SK-MEL-5 (cell line): ENCODE measurements around the gene CYTH4. TPM values are rescaled to one million over a fixed set of nuclear protein-coding genes. Genes with fewer than 3 reads are reported as not detected.

ENCODE experiments used
- DNase-seq: peaks from one replicate; pipeline ENCODE4 v3.0.0-alpha.2; 2016; ENCODE audit warnings: low read depth, low spot score
- in situ Hi-C: cut with HindIII; loops from 2 replicates; pipeline ENCODE4 v1.10.0; 2016; ENCODE audit warnings: low sequenced_read_pairs, high pct_unique_total_duplicates, low pct_unique_long_range_greater_than_20kb
- total RNA-seq: library from RNA; depleted of rRNA; stranded (reverse); fragments of >200 nt; shearing (Covaris generic); gene quantifications from 2 replicates; pipeline ENCODE4 v1.2.3, GENCODE V29; 2014

CYTH4 gene
- total RNA-seq, 1 experiment from 2014 or later = 0.08 TPM

GRCh38 chr22:37262346-37262745 is 20.0 kb upstream of the CYTH4 start:
- no peak for DNase-seq

DNA sequence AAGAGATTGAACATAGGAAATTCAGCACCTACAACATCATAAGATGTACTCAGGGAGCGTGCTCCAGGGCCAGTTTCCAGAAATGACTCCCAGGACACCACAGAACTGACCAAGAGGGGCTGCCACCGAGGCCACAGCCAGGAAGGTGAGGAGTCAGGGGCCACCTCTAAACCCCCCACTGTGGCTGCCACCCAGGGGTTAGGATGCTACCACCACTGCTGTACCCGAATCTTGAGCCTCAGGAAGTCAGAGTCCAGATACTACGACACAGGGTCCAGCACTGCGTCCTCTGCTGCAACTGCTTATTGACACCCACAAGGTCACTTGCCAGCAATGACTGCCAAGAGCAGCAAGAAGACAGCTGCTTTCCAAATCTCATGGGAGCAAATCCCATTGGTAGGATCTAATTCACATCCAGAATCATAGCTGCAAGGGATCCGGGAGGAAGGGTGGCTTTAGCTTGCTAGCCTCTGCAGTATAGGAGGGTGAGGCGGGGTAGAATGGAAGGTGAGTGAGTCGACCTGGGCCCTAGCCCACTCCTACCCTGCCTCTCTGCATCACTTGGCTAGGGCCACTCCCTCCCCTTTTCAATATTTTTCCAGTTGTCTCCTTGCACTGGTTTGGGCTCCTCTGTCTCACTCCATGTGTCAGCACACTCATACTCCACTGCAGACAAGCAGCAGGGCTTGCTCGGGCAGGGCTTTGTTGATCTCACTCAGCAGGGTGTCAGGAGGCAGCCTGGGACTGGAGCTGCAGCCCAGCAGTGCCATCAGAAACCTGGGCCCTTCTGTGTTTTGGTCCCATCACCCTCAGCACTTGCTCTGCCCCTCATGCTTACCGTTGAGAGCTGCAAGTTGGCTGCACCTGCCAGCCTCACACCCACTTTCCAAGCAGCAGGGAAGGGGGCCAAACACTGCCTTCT is 18.1 kb upstream of the CYTH4 start:
- DNase-seq = no peak

More at GRCh38 chr22:37262346-37262745, 20.0 kb upstream of the CYTH4 start:
- in situ Hi-C loops = no loop called here

DNA sequence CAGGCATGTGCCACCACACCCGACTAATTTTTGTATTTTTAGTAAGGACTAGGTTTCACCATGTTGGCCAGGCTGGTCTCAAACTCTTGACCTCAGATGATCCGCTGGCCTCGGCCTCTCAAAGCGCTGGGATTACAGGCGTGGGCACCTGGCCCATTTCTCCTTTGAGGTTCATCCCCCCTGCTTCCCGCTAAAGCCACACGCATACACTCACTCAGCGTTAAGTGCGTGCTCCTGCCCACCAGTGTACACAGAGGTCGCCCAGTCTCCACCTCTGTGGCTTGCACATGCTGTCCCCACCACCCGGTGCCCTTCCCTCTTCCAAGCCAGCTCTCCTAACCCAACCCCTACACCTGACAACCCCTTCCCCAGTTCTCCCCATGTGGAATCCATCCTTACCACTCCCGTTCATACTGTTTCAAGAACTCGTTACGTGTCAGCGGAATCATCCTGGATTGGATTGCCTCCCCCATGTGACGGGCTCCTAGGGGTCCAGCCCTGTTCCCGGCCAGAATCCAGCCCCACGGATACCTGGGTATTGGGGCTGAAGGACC is 15.7 kb upstream of the CYTH4 start:
- DNase-seq = no peak
- in situ Hi-C loops = no loop called here

More for the DNA sequence above, 18.1 kb upstream of the CYTH4 start:
- in situ Hi-C loops = no loop called here

DNA sequence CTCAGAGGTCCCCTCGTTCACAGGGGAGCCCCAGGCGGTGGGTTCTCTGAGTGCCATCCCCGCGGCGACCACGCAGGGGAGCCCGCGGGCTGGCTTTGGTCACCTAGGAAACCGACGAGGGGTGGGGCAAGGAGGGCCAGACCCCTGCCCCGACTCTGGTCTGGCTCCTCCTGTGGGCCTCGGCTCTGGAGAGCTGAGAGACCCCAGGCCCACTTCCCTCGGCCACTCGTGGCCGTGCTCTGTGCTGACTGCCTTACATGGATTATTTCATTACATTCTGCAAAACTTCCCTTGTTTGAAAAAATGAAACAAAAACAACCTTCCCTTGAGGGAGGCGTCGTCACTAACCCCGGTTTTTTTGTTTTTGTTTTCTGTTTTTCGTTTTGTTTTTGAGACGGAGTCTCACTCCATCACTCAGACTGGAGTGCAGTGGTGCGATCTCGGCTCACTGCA is 15.1 kb upstream of the CYTH4 start:
- in situ Hi-C loops = no loop called here
- peak; percentile 60 for DNase-seq

DNA sequence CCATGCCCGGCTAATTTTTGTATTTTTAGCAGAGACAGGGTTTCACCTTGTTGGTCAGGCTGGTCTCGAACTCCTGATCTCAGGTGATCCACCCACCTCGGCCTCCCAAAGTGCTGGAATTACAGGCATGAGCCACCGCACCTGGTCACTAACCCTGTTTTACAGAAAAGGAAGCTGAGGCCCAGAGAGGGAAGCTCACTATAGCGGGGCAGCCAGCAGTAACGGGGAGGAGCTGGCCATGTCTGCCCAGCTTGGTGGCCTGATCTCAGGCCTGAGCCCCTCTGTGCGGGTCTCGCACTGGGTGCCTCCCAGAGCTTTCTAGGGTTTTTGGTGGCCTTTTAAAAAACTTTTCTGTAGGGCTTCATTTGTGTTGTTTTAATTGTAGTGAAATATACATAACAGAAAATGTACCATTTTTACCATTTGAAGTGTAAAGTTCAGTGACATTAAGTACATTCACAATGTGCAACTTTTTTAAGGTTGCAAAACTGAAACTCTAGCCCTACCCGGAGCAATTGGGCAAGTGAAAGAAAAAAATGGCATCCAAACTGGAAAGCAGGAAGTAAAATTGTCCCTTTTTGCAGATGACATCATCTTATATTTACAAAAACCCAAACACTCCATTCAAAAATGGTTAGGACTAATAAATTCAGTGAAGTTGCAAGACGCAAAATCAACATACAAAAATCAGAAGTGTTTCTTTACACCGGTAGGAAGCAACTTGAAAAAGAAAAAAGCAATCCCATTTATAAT is 14.5 kb upstream of the CYTH4 start:
- DNase-seq = no peak
- in situ Hi-C loops = no loop called here

DNA sequence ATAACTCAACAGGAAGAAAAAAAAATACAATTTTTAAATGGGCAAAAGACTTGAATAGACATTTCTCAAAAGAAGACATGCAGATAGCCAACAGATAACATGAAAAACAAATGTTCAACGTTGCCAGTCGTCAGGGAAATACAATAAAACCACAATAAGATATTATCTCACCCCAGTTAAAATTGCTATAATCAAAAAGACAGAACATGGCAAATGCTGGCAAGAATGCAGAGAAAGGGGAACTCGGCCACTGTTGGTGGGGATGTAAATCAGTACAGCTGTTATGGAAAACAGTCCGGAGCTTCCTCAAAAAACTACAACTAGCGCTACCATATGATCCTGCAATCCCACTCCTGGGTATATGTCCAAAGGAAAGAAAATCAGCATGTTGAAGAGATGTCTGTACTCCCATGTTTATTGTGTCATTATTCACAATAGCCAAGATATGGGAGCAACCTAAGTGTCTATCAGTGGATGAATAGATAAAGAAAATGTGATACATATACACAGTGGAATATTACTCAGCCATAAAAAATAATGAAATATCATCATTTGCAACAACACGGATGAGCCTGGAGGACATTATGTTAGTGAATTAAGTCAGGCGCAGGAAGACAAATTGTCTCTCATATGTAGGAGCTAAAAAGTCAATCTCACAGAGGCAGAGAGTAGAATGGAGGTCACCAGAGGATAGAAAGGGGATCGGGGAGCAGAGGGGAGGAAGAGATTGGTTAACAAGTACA is 12.2 kb upstream of the CYTH4 start:
- in situ Hi-C loops = no loop called here
- DNase-seq = no peak

- no peak for DNase-seq
- in situ Hi-C loops = no loop called here
These were observed 11.2 kb upstream of the CYTH4 start for GRCh38 chr22:37270928-37271650.

DNA sequence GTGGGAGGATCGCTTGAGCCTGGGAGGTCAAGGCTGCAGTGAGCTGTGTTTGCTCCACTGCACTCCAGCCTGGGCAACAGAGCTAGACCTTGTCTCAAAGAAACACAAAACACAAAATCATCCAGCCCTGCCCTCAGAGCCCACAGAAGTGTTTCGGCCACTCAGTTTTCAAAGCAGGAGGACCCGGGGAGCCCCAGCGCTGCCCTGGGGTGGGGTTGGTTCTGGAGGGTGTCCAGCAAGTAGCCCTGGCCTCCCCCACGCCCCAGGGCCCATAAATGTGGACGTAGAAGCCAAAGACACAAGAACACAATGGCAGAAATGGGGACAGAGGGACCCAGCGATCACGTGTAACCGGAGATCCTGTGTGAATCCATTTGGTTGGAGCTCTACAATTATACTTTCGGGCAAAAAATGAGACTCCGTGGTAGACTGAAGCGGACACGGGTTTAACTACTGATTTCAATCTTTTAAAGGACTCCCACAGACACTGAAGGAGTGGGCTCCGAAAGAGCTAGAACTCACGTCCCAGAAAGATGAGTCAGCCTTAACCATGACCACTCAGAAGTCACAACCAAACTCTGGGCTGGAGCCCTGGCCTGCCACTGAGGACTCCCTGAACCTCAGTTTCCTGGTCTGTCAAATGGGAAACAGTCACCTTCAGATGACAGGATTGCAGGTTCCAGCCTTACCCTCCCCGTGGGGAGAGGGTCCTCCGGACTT is 9.0 kb upstream of the CYTH4 start:
- in situ Hi-C loops = no loop called here
- no peak for DNase-seq

- in situ Hi-C loops = no loop called here
- no peak for DNase-seq
These were observed 8.5 kb upstream of the CYTH4 start for GRCh38 chr22:37273846-37274225.

- in situ Hi-C loops = no loop called here
- DNase-seq = no peak
These were observed 7.9 kb upstream of the CYTH4 start for GRCh38 chr22:37274380-37274862.

DNA sequence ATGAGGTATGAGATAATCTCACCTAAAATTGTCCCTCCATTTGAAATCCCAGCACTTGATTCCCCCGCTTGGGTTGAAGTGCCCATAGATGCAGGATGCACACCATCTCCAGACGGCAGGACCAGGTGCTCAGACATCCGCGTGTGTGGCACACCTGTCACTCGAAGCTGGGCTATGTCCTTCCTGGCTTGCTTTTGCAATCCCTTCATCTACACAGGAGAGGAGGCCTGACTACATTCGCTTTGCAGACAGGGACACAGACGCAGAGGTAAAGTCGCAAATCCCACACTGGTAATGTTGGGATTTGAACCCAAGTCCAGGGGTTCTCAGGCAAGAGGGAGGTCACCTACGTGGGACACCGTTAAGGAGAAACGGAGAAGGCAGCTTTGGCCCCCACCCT is 7.2 kb upstream of the CYTH4 start:
- DNase-seq = no peak
- in situ Hi-C loops = no loop called here

DNA sequence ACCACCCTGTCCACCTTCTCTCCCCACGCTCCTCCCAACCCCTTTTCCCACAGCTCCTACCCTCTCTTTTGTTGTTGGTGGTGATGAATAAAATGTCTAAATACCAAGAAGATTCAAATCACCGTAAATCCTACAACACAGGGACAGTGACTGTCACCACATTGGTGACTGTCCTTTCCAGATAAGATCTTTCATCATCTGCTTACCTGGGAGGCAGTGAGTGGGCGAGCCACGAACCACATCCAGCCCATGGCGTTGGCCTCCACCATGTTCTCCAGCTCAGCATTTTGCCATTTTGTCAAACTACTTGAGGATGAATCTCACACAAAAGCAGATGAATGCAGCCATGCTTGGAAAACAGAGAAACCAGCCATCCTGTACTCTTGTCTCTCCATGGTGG is 6.7 kb upstream of the CYTH4 start:
- in situ Hi-C loops = no loop called here
- DNase-seq = no peak

- in situ Hi-C loops = no loop called here
- peak; percentile 35 for DNase-seq
These were observed 5.5 kb upstream of the CYTH4 start for GRCh38 chr22:37276776-37277175.

DNA sequence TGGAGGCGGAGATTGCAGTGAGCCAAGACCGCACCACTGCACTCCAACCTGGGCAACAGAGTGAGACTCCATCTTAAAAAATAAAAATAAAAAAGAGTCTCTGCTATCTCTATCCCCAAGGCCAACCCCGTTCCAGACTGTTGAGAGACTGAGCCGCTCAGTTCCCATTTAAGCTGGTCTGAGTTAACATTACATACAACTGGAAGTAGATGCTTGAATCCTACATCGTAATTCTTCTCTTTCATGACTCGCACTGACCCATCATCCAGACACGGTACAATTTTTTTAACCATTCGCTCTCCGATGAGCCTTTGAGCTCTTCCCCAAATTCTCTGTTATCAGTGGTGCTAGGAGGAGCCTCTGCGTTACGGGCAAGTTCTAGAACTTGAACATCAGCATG is 4.9 kb upstream of the CYTH4 start:
- in situ Hi-C loops = no loop called here
- DNase-seq = no peak

DNA sequence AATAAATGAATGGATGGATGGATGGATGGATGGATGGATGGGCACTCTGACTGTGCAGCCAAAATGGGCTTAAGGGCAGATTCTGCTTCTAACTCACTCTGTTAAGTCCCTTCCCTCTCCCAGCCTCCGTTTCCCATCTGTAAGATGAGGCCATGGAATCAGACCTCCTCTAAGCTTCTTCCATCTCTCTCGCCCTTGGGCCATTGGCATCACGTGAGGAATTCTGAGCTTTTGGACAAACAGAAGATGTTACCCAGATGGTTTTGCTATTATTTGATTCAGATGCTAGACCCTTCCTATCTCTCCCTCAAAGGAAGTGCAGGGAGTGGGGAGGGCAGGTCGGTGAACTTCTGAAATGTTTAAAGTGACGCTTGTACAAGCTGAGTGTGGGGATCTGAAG is 4.0 kb upstream of the CYTH4 start:
- in situ Hi-C loops = no loop called here
- DNase-seq = no peak

DNA sequence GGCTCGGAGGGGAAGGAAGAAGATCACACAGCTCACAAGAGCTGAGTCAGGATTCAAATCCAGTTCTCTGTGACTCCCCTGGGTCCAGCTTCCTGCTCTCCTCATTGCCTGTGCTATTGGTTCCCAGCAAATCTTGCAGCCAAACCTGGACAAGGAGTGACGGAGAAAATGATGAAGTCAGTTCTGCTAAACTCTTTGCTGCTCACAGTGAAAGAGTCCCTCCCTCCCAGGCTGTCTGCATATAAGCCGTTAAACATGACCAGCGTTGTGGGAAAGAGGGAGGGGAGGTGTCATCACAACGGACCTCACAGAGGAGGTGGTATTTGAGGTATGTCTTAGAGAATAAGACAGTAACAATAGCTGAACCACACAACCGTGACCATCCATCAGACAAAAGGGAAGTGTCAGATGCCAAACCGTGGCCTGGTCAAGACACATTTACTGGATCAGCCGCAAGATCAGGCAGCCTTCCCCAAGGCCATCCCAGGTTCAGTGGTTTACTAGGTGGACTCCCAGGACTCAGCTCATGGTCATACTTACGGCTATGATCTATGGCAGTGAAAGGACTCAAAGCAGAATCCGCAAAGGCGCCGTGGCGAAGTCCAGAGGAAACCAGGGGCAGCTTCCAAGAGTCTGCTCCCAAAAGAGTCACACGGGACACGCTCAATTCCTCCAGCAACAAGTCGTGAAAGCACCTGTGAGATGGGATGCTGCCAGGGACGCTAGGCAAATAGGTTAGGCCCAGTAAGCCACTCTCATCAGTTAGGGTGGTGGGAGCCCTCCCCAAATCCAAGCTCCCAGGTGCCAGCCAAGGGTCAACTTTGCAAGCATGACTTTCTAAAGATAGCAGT is 2.8 kb upstream of the CYTH4 start:
- in situ Hi-C loops = no loop called here
- no peak for DNase-seq
